ENCODE results near the gene CAB39L. TPM values are rescaled to one million over a fixed set of nuclear protein-coding genes. Genes with fewer than 3 reads are reported as not detected.

Gene CAB39L
- total and polyA plus RNA-seq, 12 donors, result 7.1 to 33.2 (median 16.9) TPM

DNA sequence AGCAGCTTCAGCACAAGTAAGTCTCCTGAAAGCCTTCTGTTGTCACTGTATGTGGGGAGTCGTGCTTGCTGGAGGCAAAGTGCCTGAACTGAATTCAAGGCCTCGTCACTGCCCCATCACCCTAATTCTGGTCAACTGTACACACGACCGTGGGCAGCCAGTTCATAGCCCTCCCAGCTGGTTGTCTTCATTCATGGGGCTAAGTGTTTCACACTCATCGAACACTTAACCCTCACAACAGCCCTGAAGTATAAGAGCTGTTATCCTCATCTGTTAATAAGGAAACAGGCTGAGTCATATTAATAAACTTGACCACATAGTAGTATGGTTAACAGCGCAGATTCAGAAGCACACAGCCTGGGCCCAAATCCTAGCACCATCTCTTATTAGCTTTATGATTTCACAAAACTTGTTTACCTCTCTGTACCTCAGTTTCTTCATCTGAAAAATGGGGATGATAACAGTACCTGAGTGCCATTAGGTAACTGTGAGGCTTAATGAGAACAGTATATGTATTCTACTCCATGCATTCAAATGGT lies 129.5 kb downstream of the CAB39L start:
- Histone ChIP-seq H3K36me3 (peaks cover 0 to 17% (median 0%) of the 10 kb centered on the region in 9 donors), H3K4me1 (peaks cover 0 to 18% (median 7%) of the 10 kb centered on the region in 9 donors), H3K4me3 (no peak overlapping the region), H3K27me3 (no peaks in the 10 kb centered on the region), H3K9me3 (no peaks in the 10 kb centered on the region), H3K27ac (peak overlapping the region in 6 of 10 donors; percentile 39 to 79 (median 63))
- TF ChIP-seq, protein P1, sequence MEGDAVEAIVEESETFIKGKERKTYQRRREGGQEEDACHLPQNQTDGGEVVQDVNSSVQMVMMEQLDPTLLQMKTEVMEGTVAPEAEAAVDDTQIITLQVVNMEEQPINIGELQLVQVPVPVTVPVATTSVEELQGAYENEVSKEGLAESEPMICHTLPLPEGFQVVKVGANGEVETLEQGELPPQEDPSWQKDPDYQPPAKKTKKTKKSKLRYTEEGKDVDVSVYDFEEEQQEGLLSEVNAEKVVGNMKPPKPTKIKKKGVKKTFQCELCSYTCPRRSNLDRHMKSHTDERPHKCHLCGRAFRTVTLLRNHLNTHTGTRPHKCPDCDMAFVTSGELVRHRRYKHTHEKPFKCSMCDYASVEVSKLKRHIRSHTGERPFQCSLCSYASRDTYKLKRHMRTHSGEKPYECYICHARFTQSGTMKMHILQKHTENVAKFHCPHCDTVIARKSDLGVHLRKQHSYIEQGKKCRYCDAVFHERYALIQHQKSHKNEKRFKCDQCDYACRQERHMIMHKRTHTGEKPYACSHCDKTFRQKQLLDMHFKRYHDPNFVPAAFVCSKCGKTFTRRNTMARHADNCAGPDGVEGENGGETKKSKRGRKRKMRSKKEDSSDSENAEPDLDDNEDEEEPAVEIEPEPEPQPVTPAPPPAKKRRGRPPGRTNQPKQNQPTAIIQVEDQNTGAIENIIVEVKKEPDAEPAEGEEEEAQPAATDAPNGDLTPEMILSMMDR (IDR thresholded peaks at IDR 0.05), result no peak
- peak in 4 of 8 donors; percentile 3 to 37 (median 14) for ATAC-seq
- DNase-seq, result no peak
- intact Hi-C loops (cut with DNase I), result no loop called here
- 68 to 75% methylated on average over 6 of the region's 6 CpGs for WGBS, 2 donors

DNA sequence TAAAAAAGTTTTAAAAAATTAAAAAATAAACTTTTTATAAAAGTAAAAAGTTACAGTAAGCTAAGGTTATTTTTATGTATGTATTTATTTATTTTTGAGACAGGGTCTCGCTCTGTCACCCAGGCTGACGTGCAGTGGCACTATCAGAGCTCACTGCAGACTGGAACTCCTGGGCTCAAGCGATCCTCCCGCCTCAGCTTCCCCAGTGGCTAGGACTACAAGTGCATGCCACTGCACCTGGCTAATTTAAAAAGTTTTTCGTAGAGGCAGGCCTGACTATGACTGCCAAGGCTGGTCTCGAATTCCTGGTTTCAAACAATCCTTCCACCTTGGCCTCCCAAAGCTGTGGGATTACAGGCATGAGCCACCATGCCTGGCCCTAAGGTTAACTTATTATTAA lies 132.0 kb downstream of the CAB39L start:
- H3K36me3 ChIP-seq, result peaks cover 0 to 17% (median 0%) of the 10 kb centered on the region in 9 donors
- no peak overlapping the region for H3K4me3 ChIP-seq
- intact Hi-C loops (cut with DNase I), result no loop called here
- 95 to 99% methylated on average over 6 of the region's 6 CpGs for WGBS, 2 donors
- no peaks in the 10 kb centered on the region for H3K9me3 ChIP-seq
- DNase-seq (no peak), ATAC-seq (no peak)
- no peaks in the 10 kb centered on the region for H3K27me3 ChIP-seq
- no peak overlapping the region for H3K27ac ChIP-seq
- H3K4me1 ChIP-seq, result peaks cover 8 to 42% (median 30%) of the 10 kb centered on the region in 9 donors
- TF ChIP-seq, protein P1 (IDR thresholded peaks at IDR 0.05), result no peak

DNA sequence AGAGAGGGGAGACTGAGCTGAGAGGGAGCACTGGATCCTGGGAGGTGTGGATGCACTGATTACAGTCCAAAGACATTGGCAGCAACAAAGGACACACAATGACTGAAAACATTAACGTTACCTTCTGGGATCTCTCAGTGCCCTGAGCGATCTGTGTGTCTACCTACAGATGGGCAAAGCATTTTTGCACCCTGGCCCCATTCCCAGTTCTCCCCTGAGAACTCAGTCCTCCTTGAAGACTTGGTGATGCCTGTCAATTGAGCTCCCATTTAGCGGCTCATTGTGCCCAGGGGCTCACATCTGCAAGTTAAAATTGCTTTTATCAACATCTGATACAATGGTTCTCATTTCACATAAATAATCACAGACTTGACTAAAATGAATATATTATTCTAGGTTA lies 133.6 kb downstream of the CAB39L start:
- Histone ChIP-seq H3K4me1 (peaks cover 8 to 42% (median 30%) of the 10 kb centered on the region in 9 donors), H3K27me3 (no peaks in the 10 kb centered on the region), H3K4me3 (no peak overlapping the region), H3K36me3 (peaks cover 0 to 17% (median 0%) of the 10 kb centered on the region in 9 donors), H3K27ac (peak overlapping the region in 3 of 10 donors; percentile 61 to 83 (median 69)), H3K9me3 (no peaks in the 10 kb centered on the region)
- 92 to 93% methylated on average over 3 of the region's 3 CpGs for WGBS, 2 donors
- intact Hi-C loops (cut with DNase I), result no loop called here
- TF ChIP-seq, protein P1 (IDR thresholded peaks at IDR 0.05), result no peak
- no peak for DNase-seq
- no peak for ATAC-seq

DNA sequence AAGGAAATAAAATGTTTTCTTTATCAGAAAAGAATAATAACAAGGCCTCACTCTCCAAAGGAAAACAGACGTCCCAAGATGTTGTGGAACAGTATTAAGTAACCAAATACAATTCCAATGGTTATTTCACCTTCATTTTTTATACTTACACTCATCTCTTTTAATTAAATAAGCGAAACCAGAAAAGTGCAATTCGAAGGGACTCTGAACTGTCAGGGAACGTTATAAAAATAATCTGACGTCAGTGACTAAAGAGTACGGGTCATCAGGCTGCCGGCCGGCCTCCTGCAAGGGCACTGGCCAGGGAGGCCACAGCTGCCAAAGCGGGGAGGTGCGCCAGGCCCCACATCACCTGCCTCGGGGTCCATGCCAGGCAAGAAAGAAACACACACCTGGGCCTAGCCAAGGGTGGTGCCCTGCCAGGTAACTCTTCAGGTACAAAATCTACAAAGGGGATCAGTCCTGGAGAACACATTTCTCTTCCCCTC lies 134.9 kb downstream of the CAB39L start:
- peak in 5 of 8 donors; percentile 18 to 47 (median 25) for ATAC-seq
- peaks cover 0 to 17% (median 0%) of the 10 kb centered on the region in 9 donors for H3K36me3 ChIP-seq
- TF ChIP-seq, protein P1 (IDR thresholded peaks at IDR 0.05), result no peak
- H3K4me1 ChIP-seq, result peaks cover 5 to 38% (median 28%) of the 10 kb centered on the region in 9 donors
- no peaks in the 10 kb centered on the region for H3K9me3 ChIP-seq
- H3K27me3 ChIP-seq, result no peaks in the 10 kb centered on the region
- intact Hi-C loops (cut with DNase I), result loop anchor here in 3 of 10 donors (10.0 kb wide), 2 partner anchors 96 to 126 kb away; no protein-coding TSS in a partner anchor
- WGBS, 2 donors, result 67 to 74% methylated on average over 11 of the region's 11 CpGs
- peak overlapping the region; percentile 21 to 85 (median 74) for H3K27ac ChIP-seq
- DNase-seq, result no peak
- no peak overlapping the region for H3K4me3 ChIP-seq
